ENCODE results near the gene RASEF. TPM values are rescaled to one million over a fixed set of nuclear protein-coding genes. Genes with fewer than 3 reads are reported as not detected.

RASEF gene
- total RNA-seq, 1 experiment from 2014 or later: 2.2 TPM

GRCh38 chr9:83005361-83005760 lies 57.6 kb downstream of the RASEF start:
- no peak overlapping the region for H2AFZ ChIP-seq (ENCODE audit: low read length)

More at GRCh38 chr9:83005361-83005760, 57.6 kb downstream of the RASEF start:
- Histone ChIP-seq H3K9me3 (ENCODE audit: control insufficient read depth, low read depth, low read length) (no peaks in the 10 kb centered on the region), H2BK120ac (ENCODE audit: low read depth, low read length, poor library complexity, severe bottlenecking) (no peak overlapping the region), H3K27ac (ENCODE audit: insufficient read length, low read depth, low read length) (no peak overlapping the region), H2BK20ac (ENCODE audit: low read depth, low read length, poor library complexity, severe bottlenecking) (no peak overlapping the region), H3K18ac (ENCODE audit: insufficient read length, low read depth, low read length) (no peak overlapping the region), H3K4me1 (ENCODE audit: insufficient read depth, low read length) (no peaks in the 10 kb centered on the region), H2BK5ac (ENCODE audit: insufficient read length, low read length) (no peak overlapping the region), H2AK5ac (ENCODE audit: insufficient read length, low read length) (no peak overlapping the region), H3K79me2 (ENCODE audit: insufficient read depth, low read length) (no peaks in the 10 kb centered on the region), H4K8ac (replicated peaks; ENCODE audit: insufficient read length, low read depth, low read length) (no peak overlapping the region), H3T11ph (ENCODE audit: low read length) (no peak overlapping the region), H3K56ac (ENCODE audit: insufficient read length, low read depth, low read length) (no peak overlapping the region), H3K4me2 (ENCODE audit: insufficient read depth, insufficient read length, low read length) (no peak overlapping the region), H2BK15ac (ENCODE audit: low read depth, low read length) (no peak overlapping the region), H3K79me1 (ENCODE audit: insufficient read depth, low read depth, low read length, poor library complexity, severe bottlenecking) (no peaks in the 10 kb centered on the region), H3K23me2 (ENCODE audit: insufficient read length, low read depth, low read length, poor library complexity, severe bottlenecking) (no peaks in the 10 kb centered on the region), H3K23ac (ENCODE audit: insufficient read length, low read depth, low read length) (no peak overlapping the region), H3K27me3 (ENCODE audit: insufficient read depth, low read length) (no peaks in the 10 kb centered on the region), H4K20me1 (ENCODE audit: control insufficient read depth, insufficient read depth, insufficient read length) (no peaks in the 10 kb centered on the region), H3K9ac (ENCODE audit: extremely low read depth, insufficient read length, low read length) (no peak overlapping the region), H2BK12ac (ENCODE audit: insufficient read length, low read depth, low read length) (no peak overlapping the region), H4K91ac (ENCODE audit: insufficient read length, low read depth, low read length) (no peak overlapping the region), H3K4ac (ENCODE audit: low read depth, low read length) (no peak overlapping the region), H4K5ac (ENCODE audit: insufficient read length, low read depth, low read length) (no peak overlapping the region), H3K14ac (ENCODE audit: insufficient read depth, low read length) (no peak overlapping the region)
- Mint-ChIP-seq H3K27ac (no peak overlapping the region; a peak in 1 of 7 replicates), H3K27me3 (ENCODE audit: low read depth) (no peaks in the 10 kb centered on the region), H3K4me1 (no peaks in the 10 kb centered on the region), H3K36me3 (ENCODE audit: insufficient read depth in 1 of 3, low read depth in 3 of 3) (no peaks in the 10 kb centered on the region), H3K9me3 (no peaks in the 10 kb centered on the region), H3K4me3 (no peak overlapping the region)
- TF ChIP-seq CTCF (conservative IDR thresholded peaks at IDR 0.05): no peak
- WGBS (ENCODE audit: extremely low coverage, insufficient read length, low lambda C conversion rate): no CpG with 5 or more reads among the region's 1 CpG
- DNase-seq: no peak

Data from H9 (cell line).